H1 (cell line): ENCODE data around the gene DHRS13.

Source experiments
- JUND ChIP-seq: IDR thresholded peaks from 2 replicates; pipeline ENCODE4 v1.6.1; 2011; ENCODE audit warnings: mild to moderate bottlenecking, improper control_type of control experiment, low read length
- MAFK ChIP-seq: IDR thresholded peaks from 2 replicates; pipeline ENCODE4 v1.6.1; 2012; ENCODE audit warnings: low read depth, mild to moderate bottlenecking, improper control_type of control experiment, low read length
- NANOG ChIP-seq: IDR thresholded peaks from 2 replicates; pipeline ENCODE4 v1.6.1; 2011; ENCODE audit warnings: low read length, low read depth, mild to moderate bottlenecking, inconsistent platforms; ENCODE audit not compliant: insufficient read depth, poor library complexity, severe bottlenecking
- PHF8 ChIP-seq: fragments of 200-600 bp; sonication (generic); conservative IDR thresholded peaks from 2 replicates; pipeline ENCODE4 v1.7.1; 2012; ENCODE audit warnings: low read depth, mild to moderate bottlenecking, inconsistent platforms, low read length, moderate library complexity
- TAF1 ChIP-seq: IDR thresholded peaks from 2 replicates; pipeline ENCODE4 v1.6.1; 2011; ENCODE audit warnings: mild to moderate bottlenecking, low read depth, low read length
- TF ChIP-seq, protein P1 (sequence below), 3 experiments: IDR thresholded peaks; 1 replicate in 2 of 3; 2 replicates in 1 of 3; pipeline versions ENCODE4 v1.5.1 to v1.6.1; 2011; ENCODE audit warnings: low read length in 3 of 3, mild to moderate bottlenecking in 3 of 3, inconsistent platforms in 2 of 3, low read depth in 1 of 3, moderate library complexity in 1 of 3; ENCODE audit not compliant: insufficient read depth in 1 of 3; ENCODE audit errors: control extremely low read depth in 1 of 3

DNA sequence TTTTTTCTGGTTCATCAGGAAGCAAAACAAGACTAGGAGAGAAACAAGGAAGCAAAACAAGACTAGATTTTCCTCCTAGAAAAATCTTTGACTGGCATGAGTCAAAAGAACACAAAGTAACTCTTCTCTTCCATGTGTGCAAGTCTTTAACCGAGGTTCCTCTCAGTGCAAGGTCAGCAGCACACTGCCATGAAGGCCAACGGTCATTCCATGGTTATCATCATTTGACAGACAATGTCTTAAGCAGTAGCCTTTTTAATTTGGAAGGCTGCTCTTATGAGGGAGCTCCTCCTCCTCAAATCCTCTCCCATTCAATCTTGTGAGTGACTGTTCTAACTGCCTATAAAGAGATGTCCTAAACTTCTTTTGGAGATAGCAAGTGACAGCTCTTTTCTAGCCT is 15.4 kb upstream of the DHRS13 start:
- TF ChIP-seq TAF1 (no peak), PHF8 (no peak), JUND (no peak), MAFK (no peak), NANOG (no peak)
- TF ChIP-seq, protein P1, sequence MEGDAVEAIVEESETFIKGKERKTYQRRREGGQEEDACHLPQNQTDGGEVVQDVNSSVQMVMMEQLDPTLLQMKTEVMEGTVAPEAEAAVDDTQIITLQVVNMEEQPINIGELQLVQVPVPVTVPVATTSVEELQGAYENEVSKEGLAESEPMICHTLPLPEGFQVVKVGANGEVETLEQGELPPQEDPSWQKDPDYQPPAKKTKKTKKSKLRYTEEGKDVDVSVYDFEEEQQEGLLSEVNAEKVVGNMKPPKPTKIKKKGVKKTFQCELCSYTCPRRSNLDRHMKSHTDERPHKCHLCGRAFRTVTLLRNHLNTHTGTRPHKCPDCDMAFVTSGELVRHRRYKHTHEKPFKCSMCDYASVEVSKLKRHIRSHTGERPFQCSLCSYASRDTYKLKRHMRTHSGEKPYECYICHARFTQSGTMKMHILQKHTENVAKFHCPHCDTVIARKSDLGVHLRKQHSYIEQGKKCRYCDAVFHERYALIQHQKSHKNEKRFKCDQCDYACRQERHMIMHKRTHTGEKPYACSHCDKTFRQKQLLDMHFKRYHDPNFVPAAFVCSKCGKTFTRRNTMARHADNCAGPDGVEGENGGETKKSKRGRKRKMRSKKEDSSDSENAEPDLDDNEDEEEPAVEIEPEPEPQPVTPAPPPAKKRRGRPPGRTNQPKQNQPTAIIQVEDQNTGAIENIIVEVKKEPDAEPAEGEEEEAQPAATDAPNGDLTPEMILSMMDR (IDR thresholded peaks at IDR 0.05; ENCODE audit: control extremely low read depth in 1 of 3, insufficient read depth in 1 of 3, low read depth in 1 of 3, low read length in 3 of 3), result no peak
